HG02973 (cell line): ENCODE results near the gene IL15.

Experiments used
- ATAC-seq: cut with Tn5 transposase; IDR thresholded peaks from one replicate; pipeline ENCODE4 v1.9.1; 2021; ENCODE audit warnings: moderate library complexity; ENCODE audit not compliant: unreplicated experiment

Gene IL15

DNA sequence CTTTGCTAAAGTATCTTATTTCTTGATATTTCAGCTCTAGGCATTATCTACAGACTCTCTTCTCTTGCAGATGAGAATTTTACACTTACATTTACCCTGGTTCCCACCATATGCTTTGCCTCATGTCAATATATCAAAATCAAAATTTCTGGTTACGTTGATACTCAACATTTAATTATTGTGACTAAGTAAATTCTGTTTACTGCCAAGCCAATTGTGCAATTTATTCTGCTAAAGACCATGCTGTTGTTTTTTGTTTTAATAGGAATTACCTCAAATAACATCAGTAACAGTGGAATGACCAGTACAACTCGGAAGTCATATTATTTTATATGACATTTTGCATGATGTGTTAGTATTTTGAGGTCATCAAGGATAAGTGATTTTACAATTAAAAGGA lies 125.5 kb downstream of the IL15 start:
- no peak for ATAC-seq

DNA sequence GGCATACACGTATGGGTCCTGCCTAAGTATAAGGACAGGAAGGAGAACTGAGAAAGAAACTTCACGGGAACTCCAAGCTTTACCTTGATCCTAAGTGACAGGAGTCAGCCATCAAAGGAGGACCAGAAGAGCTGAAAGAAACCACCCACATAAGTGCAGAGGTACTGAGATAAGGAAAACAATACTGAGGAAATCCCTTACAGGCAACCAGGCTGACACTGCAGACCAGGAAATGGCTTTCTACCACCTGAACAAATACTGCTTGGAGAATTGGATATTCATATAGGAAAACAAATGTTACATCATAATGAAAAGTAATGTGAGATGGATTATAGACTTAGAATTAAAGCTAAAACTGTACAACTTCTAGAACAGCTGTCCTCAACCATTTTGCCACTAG lies 127.0 kb downstream of the IL15 start:
- ATAC-seq, result no peak

DNA sequence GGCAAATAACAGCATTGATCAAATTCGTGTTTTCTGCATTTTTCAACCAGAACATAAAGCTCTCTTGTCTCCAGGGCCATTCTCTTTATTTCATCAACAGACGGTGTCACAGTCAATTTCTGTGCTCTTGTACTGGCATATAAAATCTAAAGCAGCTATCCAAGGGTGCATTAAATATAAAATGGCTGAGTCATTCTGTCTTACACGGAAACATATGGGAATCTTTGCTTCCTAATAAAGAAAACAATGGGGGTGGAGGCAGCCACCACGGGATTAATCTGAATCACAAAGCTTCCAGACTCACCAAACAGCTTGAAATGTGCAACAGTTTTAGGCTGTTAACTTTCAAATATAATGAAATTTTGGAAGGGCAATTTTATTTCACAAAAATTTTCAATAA lies 132.6 kb downstream of the IL15 start:
- ATAC-seq, result no peak

DNA sequence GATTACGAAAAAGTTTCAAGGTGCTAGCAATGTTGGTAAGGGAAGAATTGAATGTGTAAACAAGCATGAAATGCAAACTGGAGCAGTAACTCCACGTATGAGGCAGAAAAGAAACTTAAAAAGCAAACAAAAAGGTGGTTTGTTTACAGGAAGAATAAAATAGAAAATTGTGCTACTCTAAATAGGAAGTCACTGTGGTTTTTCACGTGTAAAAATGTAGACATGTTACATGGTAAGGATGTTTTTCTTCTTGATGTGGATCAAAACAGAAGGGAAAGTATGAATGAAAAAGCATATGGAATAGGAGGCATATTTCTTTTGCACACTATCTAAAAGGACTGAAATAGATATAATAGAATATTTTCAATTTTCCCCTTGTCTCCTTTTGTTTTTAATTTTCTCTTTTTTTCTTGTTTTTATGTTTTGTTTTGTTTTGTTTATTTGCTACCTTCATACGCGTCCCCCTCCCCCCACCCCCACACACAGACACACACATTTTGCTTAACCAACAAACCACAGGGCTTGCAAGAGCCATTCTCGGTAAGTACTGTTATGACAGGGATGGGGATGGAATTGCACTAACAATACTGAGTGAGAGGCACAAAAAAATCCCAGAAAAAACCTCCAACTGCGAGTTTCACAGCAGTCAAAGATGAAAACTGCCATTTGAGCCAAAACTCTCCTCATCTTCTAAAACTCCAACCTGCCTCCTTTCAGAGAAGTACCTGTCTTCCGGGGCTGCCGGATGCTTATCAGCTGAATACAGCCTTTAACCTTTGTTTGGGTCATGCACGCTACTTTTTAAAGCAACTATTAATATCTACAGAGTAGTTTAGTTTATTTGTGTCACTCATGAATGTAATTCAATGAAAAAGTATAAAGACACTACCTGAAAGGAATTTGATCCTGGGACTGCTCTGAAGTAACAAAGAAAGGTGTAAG lies 135.8 kb downstream of the IL15 start:
- ATAC-seq, result peak; percentile 76

DNA sequence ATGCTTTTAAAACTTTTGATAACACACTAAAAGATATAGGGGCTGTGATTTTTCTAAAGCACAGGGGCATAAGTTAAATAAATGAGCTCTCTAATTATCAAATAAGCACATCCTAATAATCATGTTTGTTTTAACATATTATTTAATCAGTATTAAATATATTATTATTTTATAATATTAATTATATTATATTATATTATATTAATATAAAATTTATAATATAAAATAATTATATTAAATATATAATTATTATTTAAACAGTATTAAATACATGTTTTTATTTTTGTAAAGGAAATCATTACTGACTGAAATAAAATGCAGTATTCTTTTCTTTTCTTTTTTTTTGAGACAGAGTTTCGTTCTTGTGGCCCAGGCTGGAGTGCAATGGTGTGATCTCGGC lies 136.5 kb downstream of the IL15 start:
- ATAC-seq, result no peak

DNA sequence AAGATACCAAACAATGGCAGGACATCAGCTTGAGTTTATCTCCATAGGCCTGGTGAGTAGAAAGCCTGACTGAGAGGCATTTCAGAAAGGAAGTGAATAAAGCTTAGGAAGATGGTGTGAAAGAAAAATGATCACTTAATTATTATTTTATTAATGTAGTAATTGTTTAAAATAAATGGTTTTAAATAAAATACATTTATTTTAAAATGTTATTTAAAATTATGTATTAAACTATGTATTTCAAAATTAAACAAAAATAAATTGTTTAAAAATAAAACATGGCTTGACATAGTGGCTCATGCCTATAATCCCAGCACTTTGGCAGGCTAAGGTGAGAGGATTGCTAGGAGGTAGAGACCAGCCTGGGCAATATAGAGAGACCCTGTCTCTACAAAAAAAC lies 145.8 kb downstream of the IL15 start:
- ATAC-seq, result no peak
